Astrocyte (in vitro differentiated cells and primary cell): ENCODE data around the gene MAGI1. TPM values are rescaled to one million over a fixed set of nuclear protein-coding genes. Genes with fewer than 3 reads are reported as not detected.

ENCODE experiments used
- DNase-seq: peaks from one replicate; pipeline ENCODE4 v3.0.0-alpha.2; 2010; ENCODE audit warnings: low read depth
- FAIRE-seq: peaks from 2 replicates; lab custom pipeline; 2011; peaks lifted over from hg19 to GRCh38; lab: Jason Lieb, UNC
- H2AFZ ChIP-seq: 2 replicates; pipeline ENCODE4 v1.6.0; 2012; ENCODE audit warnings: low read depth, low read length, inconsistent platforms
- H3K27ac ChIP-seq: 2 replicates; pipeline ENCODE4 v1.5.1; 2011; ENCODE audit warnings: low read depth, low read length, inconsistent platforms
- H3K27me3 ChIP-seq: 2 replicates; pipeline ENCODE4 v1.6.0; 2011; ENCODE audit warnings: low read length, inconsistent platforms; ENCODE audit not compliant: insufficient read depth
- H3K36me3 ChIP-seq: 2 replicates; pipeline ENCODE4 v1.5.1; 2011; ENCODE audit warnings: low read length, inconsistent platforms; ENCODE audit not compliant: insufficient read depth
- H3K4me1 ChIP-seq: 2 replicates; pipeline ENCODE4 v1.5.1; 2011; ENCODE audit warnings: low read length, inconsistent platforms; ENCODE audit not compliant: insufficient read depth
- H3K4me2 ChIP-seq: 2 replicates; pipeline ENCODE4 v1.6.0; 2012; ENCODE audit warnings: low read length, inconsistent platforms
- H3K4me3 ChIP-seq: 2 replicates; pipeline ENCODE4 v1.5.1; 2011; ENCODE audit warnings: low read depth, mild to moderate bottlenecking, low read length, inconsistent platforms; ENCODE audit not compliant: insufficient read depth
- H3K79me2 ChIP-seq: 2 replicates; pipeline ENCODE4 v1.6.0; 2012; ENCODE audit warnings: mild to moderate bottlenecking, low read length, inconsistent platforms; ENCODE audit not compliant: insufficient read depth
- H3K9ac ChIP-seq: 2 replicates; pipeline ENCODE4 v1.6.0; 2012; ENCODE audit warnings: mild to moderate bottlenecking, low read length, inconsistent platforms
- H3K9me3 ChIP-seq: 2 replicates; pipeline ENCODE4 v1.5.1; 2012; ENCODE audit warnings: low read depth, mild to moderate bottlenecking, low read length, inconsistent platforms; ENCODE audit not compliant: insufficient read depth
- H4K20me1 ChIP-seq: 2 replicates; pipeline ENCODE4 v1.6.0; 2012; ENCODE audit warnings: low read length, inconsistent platforms; ENCODE audit not compliant: insufficient read depth
- H3K27ac Mint-ChIP-seq: one replicate; pipeline ENCODE4 v1.8.0; 2021; ENCODE audit warnings: mild to moderate bottlenecking, mixed read lengths; ENCODE audit not compliant: unreplicated experiment
- H3K27me3 Mint-ChIP-seq: one replicate; pipeline ENCODE4 v1.8.0; 2021; ENCODE audit warnings: low read depth, mixed read lengths; ENCODE audit not compliant: unreplicated experiment
- H3K36me3 Mint-ChIP-seq: one replicate; pipeline ENCODE4 v1.8.0; 2021; ENCODE audit warnings: low read depth, mixed read lengths; ENCODE audit not compliant: unreplicated experiment
- H3K4me1 Mint-ChIP-seq: one replicate; pipeline ENCODE4 v1.8.0; 2021; ENCODE audit warnings: low read depth, mixed read lengths; ENCODE audit not compliant: unreplicated experiment
- H3K4me3 Mint-ChIP-seq: one replicate; pipeline ENCODE4 v1.8.0; 2021; ENCODE audit warnings: mild to moderate bottlenecking, moderate library complexity, mixed read lengths; ENCODE audit not compliant: unreplicated experiment
- H3K9me3 Mint-ChIP-seq: one replicate; pipeline ENCODE4 v1.8.0; 2021; ENCODE audit warnings: mild to moderate bottlenecking, mixed read lengths; ENCODE audit not compliant: unreplicated experiment
- CTCF ChIP-seq: IDR thresholded peaks from 2 replicates; pipeline ENCODE4 v1.5.1; 2011; ENCODE audit warnings: low read depth, mild to moderate bottlenecking, inconsistent platforms, low read length, moderate library complexity; ENCODE audit not compliant: insufficient read depth
- EZH2 ChIP-seq: IDR thresholded peaks from 2 replicates; pipeline ENCODE4 v1.6.1; 2012; ENCODE audit warnings: mild to moderate bottlenecking, low read length, inconsistent platforms; ENCODE audit not compliant: insufficient read depth
- total RNA-seq: library from RNA; stranded (reverse); gene quantifications from 2 replicates; pipeline ENCODE4 v1.2.1, GENCODE V29; 2021

The MAGI1 gene
- total RNA-seq, 1 donor from 2014 or later = 31.8 TPM

GRCh38 chr3:66077973-66078372, 39.3 kb upstream of the MAGI1 start:
- no peak for FAIRE-seq
- Histone ChIP-seq H3K27me3 (no peaks in the 10 kb centered on the region), H3K9me3 (no peaks in the 10 kb centered on the region), H4K20me1 (no peaks in the 10 kb centered on the region), H3K4me1 (peaks cover 3% of the 10 kb centered on the region), H3K79me2 (no peaks in the 10 kb centered on the region), H3K4me3 (no peak overlapping the region), H3K9ac (no peak overlapping the region), H2AFZ (no peak overlapping the region), H3K27ac (no peak overlapping the region), H3K4me2 (no peak overlapping the region), H3K36me3 (no peaks in the 10 kb centered on the region)
- H3K4me3 Mint-ChIP-seq = no peak overlapping the region
- no peaks in the 10 kb centered on the region for H3K36me3 Mint-ChIP-seq
- no peak overlapping the region for H3K27ac Mint-ChIP-seq
- H3K9me3 Mint-ChIP-seq = no peaks in the 10 kb centered on the region
- no peak for TF ChIP-seq CTCF
- TF ChIP-seq EZH2 = no peak
- H3K4me1 Mint-ChIP-seq = no peaks in the 10 kb centered on the region
- DNase-seq = no peak
- no peaks in the 10 kb centered on the region for H3K27me3 Mint-ChIP-seq

GRCh38 chr3:66076861-66077470, 38.2 kb upstream of the MAGI1 start:
- peak; percentile 32 for DNase-seq
- Histone ChIP-seq H3K4me3 (no peak overlapping the region), H3K36me3 (no peaks in the 10 kb centered on the region), H3K27me3 (no peaks in the 10 kb centered on the region), H3K4me1 (peaks cover 3% of the 10 kb centered on the region), H4K20me1 (no peaks in the 10 kb centered on the region), H3K9me3 (no peaks in the 10 kb centered on the region), H3K27ac (no peak overlapping the region), H2AFZ (no peak overlapping the region), H3K79me2 (no peaks in the 10 kb centered on the region), H3K4me2 (peak overlapping the region; percentile 5), H3K9ac (no peak overlapping the region)
- Mint-ChIP-seq H3K36me3 (no peaks in the 10 kb centered on the region), H3K9me3 (no peaks in the 10 kb centered on the region), H3K27ac (no peak overlapping the region), H3K27me3 (no peaks in the 10 kb centered on the region), H3K4me1 (no peaks in the 10 kb centered on the region), H3K4me3 (no peak overlapping the region)
- FAIRE-seq = peak; percentile 52
- TF ChIP-seq EZH2 = no peak
- no peak for TF ChIP-seq CTCF

- no peaks in the 10 kb centered on the region for H3K36me3 Mint-ChIP-seq
- Histone ChIP-seq H3K4me1 (peaks cover 3% of the 10 kb centered on the region), H3K9me3 (no peaks in the 10 kb centered on the region), H3K9ac (no peak overlapping the region), H3K27ac (no peak overlapping the region), H3K27me3 (no peaks in the 10 kb centered on the region), H3K36me3 (no peaks in the 10 kb centered on the region), H4K20me1 (no peaks in the 10 kb centered on the region), H3K4me3 (no peak overlapping the region), H3K79me2 (no peaks in the 10 kb centered on the region), H2AFZ (no peak overlapping the region), H3K4me2 (peak overlapping the region; percentile 47)
- no peaks in the 10 kb centered on the region for H3K9me3 Mint-ChIP-seq
- FAIRE-seq = peak; percentile 88
- no peaks in the 10 kb centered on the region for H3K27me3 Mint-ChIP-seq
- H3K4me1 Mint-ChIP-seq = no peaks in the 10 kb centered on the region
- H3K4me3 Mint-ChIP-seq = no peak overlapping the region
- TF ChIP-seq CTCF = no peak
- no peak for TF ChIP-seq EZH2
- no peak overlapping the region for H3K27ac Mint-ChIP-seq
- peak; percentile 88 for DNase-seq
These were observed 36.6 kb upstream of the MAGI1 start for GRCh38 chr3:66075281-66075680.
